ENCODE measurements around the gene KRABD2.
"Not testable (repeated sequence)": the region's sequence is repeated elsewhere in the genome, so short reads cannot be mapped to it uniquely, and the experiment has no call there.

- TF ChIP-seq CTCF, POLR2A (IDR thresholded peaks at IDR 0.05): not testable (repeated sequence)
Observed at GRCh38 chr17:8373856-8374255, 2.6 kb downstream of the KRABD2 start.
